Measurements from ENCODE around the gene KCTD10. TPM values are rescaled to one million over a fixed set of nuclear protein-coding genes. Genes with fewer than 3 reads are reported as not detected.
A peak's percentile ranks its signal among the peaks of the same experiment; 100 is the strongest.

Gene KCTD10
- polyA plus RNA-seq, 3 donors: 18.1 to 21.0 (median 20.0) TPM

GRCh38 chr12:109519787-109520186 is 42.7 kb upstream of the KCTD10 start:
- Histone ChIP-seq H3K4me3 (replicated peaks in 1 of 3; ENCODE audit: low read depth in 2 of 3, low read length in 3 of 3) (no peak overlapping the region), H3K4me2 (replicated peaks; ENCODE audit: extremely low read depth, low read length, poor library complexity, severe bottlenecking) (no peak overlapping the region), H3K9ac (ENCODE audit: insufficient read depth, low read length, poor library complexity, severe bottlenecking) (no peak overlapping the region), H3K4me1 (ENCODE audit: control insufficient read depth in 1 of 2, insufficient read depth in 2 of 2, low read length in 2 of 2) (no peaks in the 10 kb centered on the region), H3K27me3 (ENCODE audit: control insufficient read depth in 2 of 2, insufficient read depth in 2 of 2, low read length in 2 of 2) (no peaks in the 10 kb centered on the region), H2AFZ (ENCODE audit: insufficient read depth, low read depth, low read length, poor library complexity, severe bottlenecking) (no peak overlapping the region), H4K20me1 (ENCODE audit: insufficient read depth, low read length) (no peaks in the 10 kb centered on the region), H3K9me3 (replicated peaks in 1 of 2; ENCODE audit: control insufficient read depth in 1 of 2, insufficient read depth in 1 of 2, low read length in 2 of 2) (no peaks in the 10 kb centered on the region), H3K36me3 (replicated peaks in 1 of 2; ENCODE audit: control insufficient read depth in 1 of 2, insufficient read depth in 2 of 2, low read length in 2 of 2) (peaks cover 79 to 98% of the 10 kb centered on the region in 2 donors), H3K79me2 (ENCODE audit: insufficient read depth, low read length) (no peaks in the 10 kb centered on the region), H3K27ac (ENCODE audit: low read depth in 1 of 2, low read length in 2 of 2) (no peak overlapping the region)
- WGBS (ENCODE audit: insufficient coverage): 100% methylated on average over 5 of the region's 6 CpGs
- no peak overlapping the region for H3K4me3 Mint-ChIP-seq
- no peak for DNase-seq
- no peaks in the 10 kb centered on the region for H3K27me3 Mint-ChIP-seq (ENCODE audit: low read depth in 3 of 3)
- H3K9me3 Mint-ChIP-seq: no peaks in the 10 kb centered on the region
- no peaks in the 10 kb centered on the region for H3K4me1 Mint-ChIP-seq
- H3K36me3 Mint-ChIP-seq: peaks cover 87 to 98% of the 10 kb centered on the region in 2 donors
- no peak for TF ChIP-seq CTCF (IDR thresholded peaks at IDR 0.05)
- intact Hi-C loops (cut with micrococcal nuclease): loop anchor here in 1 of 2 donors (2.0 kb wide), 1 partner anchor 255 kb away; no protein-coding TSS in a partner anchor
- peak overlapping the region in 2 of 7 donors; percentile 16 to 30 for H3K27ac Mint-ChIP-seq

DNA sequence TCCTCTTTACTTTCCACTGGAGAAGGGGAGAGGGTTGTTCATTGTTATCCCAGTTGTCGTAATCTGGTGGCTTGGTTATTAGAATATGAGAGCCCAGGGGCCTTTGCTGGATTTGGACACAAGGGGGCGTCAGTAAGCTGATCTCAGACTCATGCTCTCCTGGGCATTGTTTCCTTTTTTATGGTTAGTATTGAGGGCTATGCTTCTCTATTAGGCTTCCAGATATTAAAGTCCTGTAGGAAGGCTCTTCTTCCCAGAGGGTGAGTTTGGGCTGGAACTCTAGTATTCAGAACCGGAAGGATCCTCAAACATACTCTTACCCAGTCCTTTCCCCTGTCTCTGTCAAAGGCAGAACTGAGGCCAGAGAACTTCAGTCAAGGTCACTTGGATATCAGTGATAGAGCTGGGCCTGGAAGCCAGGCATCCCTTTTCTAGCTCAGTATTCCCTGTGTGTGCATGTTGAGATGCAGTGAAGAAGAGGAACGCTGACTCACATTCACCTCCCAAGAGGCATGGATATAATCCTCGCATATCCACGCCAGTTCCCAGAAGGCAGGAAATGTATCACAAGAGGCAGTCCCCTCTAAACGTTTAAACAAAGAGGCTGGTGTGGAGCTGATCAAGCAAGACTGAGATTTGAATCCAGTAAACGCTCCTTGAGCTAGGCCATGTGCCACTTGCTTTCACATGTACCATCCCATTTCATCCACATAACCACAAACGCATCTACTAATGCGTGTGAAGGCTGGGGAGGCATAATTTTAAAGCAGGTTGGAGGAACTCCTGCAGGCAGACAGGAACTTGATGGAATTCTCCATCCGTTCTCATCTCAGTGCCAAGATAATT is 41.9 kb upstream of the KCTD10 start:
- Histone ChIP-seq H3K79me2 (ENCODE audit: insufficient read depth, low read length) (no peaks in the 10 kb centered on the region), H4K20me1 (ENCODE audit: insufficient read depth, low read length) (no peaks in the 10 kb centered on the region), H3K27ac (ENCODE audit: low read depth in 1 of 2, low read length in 2 of 2) (no peak overlapping the region), H3K9ac (ENCODE audit: insufficient read depth, low read length, poor library complexity, severe bottlenecking) (no peak overlapping the region), H3K4me2 (replicated peaks; ENCODE audit: extremely low read depth, low read length, poor library complexity, severe bottlenecking) (no peak overlapping the region), H3K27me3 (ENCODE audit: control insufficient read depth in 2 of 2, insufficient read depth in 2 of 2, low read length in 2 of 2) (no peaks in the 10 kb centered on the region), H3K36me3 (replicated peaks in 1 of 2; ENCODE audit: control insufficient read depth in 1 of 2, insufficient read depth in 2 of 2, low read length in 2 of 2) (peaks cover 79 to 98% of the 10 kb centered on the region in 2 donors), H3K4me1 (ENCODE audit: control insufficient read depth in 1 of 2, insufficient read depth in 2 of 2, low read length in 2 of 2) (no peaks in the 10 kb centered on the region), H2AFZ (ENCODE audit: insufficient read depth, low read depth, low read length, poor library complexity, severe bottlenecking) (no peak overlapping the region), H3K4me3 (replicated peaks in 1 of 3; ENCODE audit: low read depth in 2 of 3, low read length in 3 of 3) (no peak overlapping the region), H3K9me3 (replicated peaks in 1 of 2; ENCODE audit: control insufficient read depth in 1 of 2, insufficient read depth in 1 of 2, low read length in 2 of 2) (no peaks in the 10 kb centered on the region)
- TF ChIP-seq CTCF (IDR thresholded peaks at IDR 0.05): peak; percentile 79
- peaks cover 86 to 98% of the 10 kb centered on the region in 2 donors for H3K36me3 Mint-ChIP-seq
- no peaks in the 10 kb centered on the region for H3K27me3 Mint-ChIP-seq (ENCODE audit: low read depth in 3 of 3)
- no peaks in the 10 kb centered on the region for H3K9me3 Mint-ChIP-seq
- H3K27ac Mint-ChIP-seq: peak overlapping the region in 2 of 7 donors; percentile 33 to 35
- intact Hi-C loops (cut with micrococcal nuclease): loop anchor here (1.0 to 2.0 kb wide), 2 partner anchors 256 kb away; no protein-coding TSS in a partner anchor
- no peak overlapping the region for H3K4me3 Mint-ChIP-seq
- peak; percentile 12 to 34 (median 34) for DNase-seq
- H3K4me1 Mint-ChIP-seq: no peaks in the 10 kb centered on the region
- 71% methylated on average over 5 of the region's 11 CpGs for WGBS (ENCODE audit: insufficient coverage)
